WTC11 (cell line): Measurements from ENCODE around the gene BANK1. TPM values are rescaled to one million over a fixed set of nuclear protein-coding genes. Genes with fewer than 3 reads are reported as not detected.

Source experiments
- ATAC-seq: fragments of 200-7000 bp; cut with Tn5 transposase; 2 replicates; pipeline ENCODE4 v1.10.0; 2021; ENCODE audit warnings: mild to moderate bottlenecking, moderate library complexity
- CTCF ChIA-PET: fragments of 300-600 bp; sonication (Branson Sonifier 250); formaldehyde crosslinking; loops from one replicate; lab custom pipeline; 2021; ENCODE audit warnings: antibody characterized with exemption; lab: Charles Lee
- POLR2A ChIA-PET: fragments of 350-600 bp; sonication (Branson Sonifier 250); formaldehyde crosslinking; loops from one replicate; lab custom pipeline; 2021; ENCODE audit warnings: antibody characterized with exemption; lab: Charles Lee
- DNase-seq: peaks from one replicate; pipeline ENCODE4 v3.0.0; 2021; ENCODE audit warnings: low spot score
- H3K27ac Mint-ChIP-seq: 2 replicates; pipeline ENCODE4 v1.8.0; 2021; ENCODE audit warnings: mixed read lengths
- H3K27me3 Mint-ChIP-seq: 2 replicates; pipeline ENCODE4 v1.8.0; 2021; ENCODE audit warnings: low read depth, mild to moderate bottlenecking, moderate library complexity, mixed read lengths
- H3K36me3 Mint-ChIP-seq: 2 replicates; pipeline ENCODE4 v1.8.0; 2021; ENCODE audit warnings: mixed read lengths
- H3K4me1 Mint-ChIP-seq: 2 replicates; pipeline ENCODE4 v1.8.0; 2022; ENCODE audit warnings: mixed read lengths
- H3K4me3 Mint-ChIP-seq: 2 replicates; pipeline ENCODE4 v1.8.0; 2021; ENCODE audit warnings: mild to moderate bottlenecking, moderate library complexity, mixed read lengths
- H3K9me3 Mint-ChIP-seq: 2 replicates; pipeline ENCODE4 v1.8.0; 2021; ENCODE audit warnings: mixed read lengths
- AFF4 ChIP-seq: sonication (generic); formaldehyde crosslinking; IDR thresholded peaks from 2 replicates; pipeline ENCODE4 v1.8.1; 2023; ENCODE audit warnings: mild to moderate bottlenecking, missing genetic modification reagents, borderline replicate concordance
- CBFB ChIP-seq: sonication (generic); formaldehyde crosslinking; IDR thresholded peaks from 2 replicates; pipeline ENCODE4 v1.8.1; 2022; ENCODE audit warnings: mild to moderate bottlenecking, low read depth, missing genetic modification reagents
- CREM ChIP-seq: sonication (generic); formaldehyde crosslinking; IDR thresholded peaks from 2 replicates; pipeline ENCODE4 v1.8.1; 2022; ENCODE audit warnings: mild to moderate bottlenecking, missing genetic modification reagents, moderate library complexity
- ELF4 ChIP-seq: sonication (generic); formaldehyde crosslinking; IDR thresholded peaks from 2 replicates; pipeline ENCODE4 v1.8.1; 2022; ENCODE audit warnings: low read depth, mild to moderate bottlenecking, moderate library complexity, missing genetic modification reagents
- EMX1 ChIP-seq: fragments of 250-450 bp; sonication (Bioruptor Pico); IDR thresholded peaks from 2 replicates; pipeline ENCODE4 v1.8.0; 2021; ENCODE audit warnings: mild to moderate bottlenecking
- FOXP1 ChIP-seq: sonication (generic); formaldehyde crosslinking; IDR thresholded peaks from 2 replicates; pipeline ENCODE4 v1.8.0; 2022; ENCODE audit warnings: missing genetic modification reagents, mild to moderate bottlenecking, moderate library complexity, borderline replicate concordance
- MLX ChIP-seq: sonication (generic); formaldehyde crosslinking; IDR thresholded peaks from 2 replicates; pipeline ENCODE4 v1.8.1; 2023; ENCODE audit warnings: mild to moderate bottlenecking, missing genetic modification reagents, moderate library complexity
- PREB ChIP-seq: sonication (generic); formaldehyde crosslinking; IDR thresholded peaks from 2 replicates; pipeline ENCODE4 v1.8.1; 2022; ENCODE audit warnings: mild to moderate bottlenecking, missing genetic modification reagents, moderate library complexity, borderline replicate concordance
- PRRX2 ChIP-seq: fragments of 250-450 bp; sonication (Bioruptor Pico); IDR thresholded peaks from 2 replicates; pipeline ENCODE4 v1.8.0; 2021; ENCODE audit warnings: mild to moderate bottlenecking
- STAT6 ChIP-seq: sonication (generic); formaldehyde crosslinking; conservative IDR thresholded peaks from 2 replicates; pipeline ENCODE4 v1.8.1; 2023; ENCODE audit warnings: mild to moderate bottlenecking, low read depth, missing genetic modification reagents, moderate library complexity
- TCF7 ChIP-seq: sonication (generic); formaldehyde crosslinking; IDR thresholded peaks from 2 replicates; pipeline ENCODE4 v1.8.0; 2022; ENCODE audit warnings: mild to moderate bottlenecking, low read depth, missing genetic modification reagents, moderate library complexity
- ZNF281 ChIP-seq: sonication (generic); formaldehyde crosslinking; IDR thresholded peaks from 2 replicates; pipeline ENCODE4 v1.8.0; 2023; ENCODE audit warnings: mild to moderate bottlenecking, missing genetic modification reagents
- ZNF396 ChIP-seq: fragments of 250-450 bp; sonication (Bioruptor Pico); IDR thresholded peaks from 2 replicates; pipeline ENCODE4 v1.8.0; 2021; ENCODE audit warnings: mild to moderate bottlenecking, moderate library complexity, borderline replicate concordance
- ZNF532 ChIP-seq: fragments of 250-450 bp; sonication (Bioruptor Pico); IDR thresholded peaks from 2 replicates; pipeline ENCODE4 v1.9.0; 2021; ENCODE audit warnings: mild to moderate bottlenecking, borderline replicate concordance
- total RNA-seq: library from RNA; stranded (reverse); gene quantifications from 3 replicates; pipeline ENCODE4 v1.2.3, GENCODE V29; 2021

The BANK1 gene
- total RNA-seq, 1 experiment from 2014 or later = 0.68 TPM

GRCh38 chr4:101862595-101862994 is 72.1 kb downstream of the BANK1 start (continued):
- TF ChIP-seq ZNF281 (CRISPR knock-in tag) = no peak

- no peak for ATAC-seq
- H3K4me3 Mint-ChIP-seq = no peak overlapping the region
- POLR2A ChIA-PET = no interaction called here
- no peaks in the 10 kb centered on the region for H3K36me3 Mint-ChIP-seq
- no peak overlapping the region for H3K27ac Mint-ChIP-seq
- peaks cover 15% of the 10 kb centered on the region for H3K9me3 Mint-ChIP-seq
- CTCF ChIA-PET = no interaction called here
- H3K4me1 Mint-ChIP-seq = no peaks in the 10 kb centered on the region
- H3K27me3 Mint-ChIP-seq = no peaks in the 10 kb centered on the region
- no peak for DNase-seq
- TF ChIP-seq PREB (CRISPR knock-in tag) (no peak), ZNF396 (CRISPR knock-in tag) (no peak), STAT6 (CRISPR knock-in tag) (no peak), PRRX2 (no peak), FOXP1 (CRISPR knock-in tag) (no peak), EMX1 (CRISPR knock-in tag) (no peak), TCF7 (no peak), ELF4 (no peak), ZNF281 (CRISPR knock-in tag) (no peak), ZNF532 (CRISPR knock-in tag) (no peak), AFF4 (no peak), MLX (CRISPR knock-in tag) (no peak), CREM (CRISPR knock-in tag) (no peak), CBFB (CRISPR knock-in tag) (no peak)
Measured at GRCh38 chr4:101864660-101865059, 74.1 kb downstream of the BANK1 start.
